Measurements from ENCODE around the gene EFHC2. TPM values are rescaled to one million over a fixed set of nuclear protein-coding genes. Genes with fewer than 3 reads are reported as not detected.
"Not testable (repeated sequence)": the region's sequence is repeated elsewhere in the genome, so short reads cannot be mapped to it uniquely, and the experiment has no call there.

EFHC2 gene
- total RNA-seq, 1 donor from 2014 or later: 0.10 TPM

DNA sequence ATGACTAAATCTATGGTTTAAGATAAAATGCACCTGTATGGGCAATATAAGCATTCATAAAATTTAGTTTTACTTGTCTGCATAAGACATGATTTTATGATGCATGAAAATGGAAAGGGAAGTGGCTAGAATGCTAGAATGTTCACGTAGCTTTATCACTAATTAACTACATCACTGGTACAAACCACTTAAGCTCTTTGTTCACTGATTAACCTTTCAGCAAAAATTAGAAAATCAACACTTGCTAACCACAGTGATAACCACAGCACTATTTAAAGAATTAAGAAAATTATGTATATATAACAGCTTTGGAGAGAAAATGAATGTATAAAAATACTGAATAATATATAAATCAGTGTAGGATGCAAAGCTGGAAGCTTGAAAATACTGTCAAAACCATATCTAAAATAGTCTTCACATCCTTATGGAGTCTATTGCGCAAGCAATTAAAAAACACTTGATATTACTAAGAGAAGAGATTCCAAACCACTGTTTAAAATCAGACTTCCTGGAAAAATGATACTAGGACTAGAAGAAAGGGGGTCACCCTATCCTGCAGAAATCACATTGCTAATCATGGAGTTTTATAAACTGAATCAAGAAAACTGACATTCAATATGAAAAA lies 51.9 kb downstream of the EFHC2 start:
- DNase-seq (ENCODE audit: low spot score) (no peak), ATAC-seq (no peak)

DNA sequence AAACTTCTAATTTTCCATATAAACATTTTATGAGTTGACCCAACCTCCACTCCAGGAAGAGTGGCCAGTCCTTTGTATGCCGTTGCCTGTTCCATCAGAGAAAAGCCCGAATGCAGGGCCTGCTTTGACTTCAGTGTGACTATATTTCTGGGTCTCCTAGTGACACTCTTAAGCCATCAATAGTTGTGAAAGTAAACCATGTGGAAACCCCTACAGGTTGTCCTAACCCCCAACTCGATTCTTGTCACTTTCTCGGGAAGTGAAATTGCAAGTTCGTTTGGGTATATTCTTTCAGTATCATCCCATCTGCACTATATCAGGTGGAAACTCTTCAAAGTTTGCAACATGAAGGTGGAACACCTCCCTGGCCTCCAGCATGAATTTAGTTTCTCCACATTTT lies 52.8 kb downstream of the EFHC2 start:
- no peak for ATAC-seq
- no peak for DNase-seq (ENCODE audit: low spot score)

DNA sequence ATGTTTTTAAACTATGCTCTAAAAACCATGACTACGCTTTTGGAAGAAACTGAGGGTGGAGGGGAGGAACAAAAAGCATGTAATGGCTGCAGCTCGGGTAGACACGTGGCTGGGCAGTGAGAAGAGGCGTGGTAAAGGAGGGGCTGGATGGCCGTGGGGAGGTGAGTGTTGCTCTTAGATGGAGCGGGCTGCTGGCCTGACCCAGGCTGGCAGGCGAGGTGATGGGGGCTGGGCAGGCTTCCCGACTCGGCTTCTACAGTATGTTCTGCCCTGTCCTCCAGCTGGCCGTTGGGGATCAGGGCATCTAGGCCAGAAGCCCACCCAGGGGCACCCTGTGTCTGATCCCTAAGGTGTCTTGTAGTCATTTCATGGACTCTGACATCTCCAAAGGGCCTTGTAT lies 60.7 kb downstream of the EFHC2 start:
- no peak for ATAC-seq

DNA sequence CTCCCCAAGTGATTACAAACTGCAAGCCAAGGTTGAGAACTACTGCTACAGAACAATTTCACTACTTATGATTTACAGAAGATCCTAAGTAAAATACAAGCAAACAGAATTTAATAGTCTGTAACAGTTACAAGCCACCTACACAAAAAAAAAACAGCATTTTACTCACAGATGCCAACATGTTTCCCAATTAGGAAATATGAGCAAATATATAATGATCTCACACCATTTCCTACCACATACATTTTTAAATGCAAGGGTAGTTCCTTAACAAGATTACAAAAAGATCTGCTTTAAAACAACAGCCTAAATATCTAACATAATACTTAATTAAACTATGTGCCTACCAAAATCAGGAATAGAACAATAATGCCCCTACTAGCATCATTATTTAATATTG lies 63.4 kb downstream of the EFHC2 start:
- no peak for DNase-seq (ENCODE audit: low spot score)
- no peak for ATAC-seq

More for the DNA sequence above, 60.7 kb downstream of the EFHC2 start:
- DNase-seq (ENCODE audit: low spot score): no peak

DNA sequence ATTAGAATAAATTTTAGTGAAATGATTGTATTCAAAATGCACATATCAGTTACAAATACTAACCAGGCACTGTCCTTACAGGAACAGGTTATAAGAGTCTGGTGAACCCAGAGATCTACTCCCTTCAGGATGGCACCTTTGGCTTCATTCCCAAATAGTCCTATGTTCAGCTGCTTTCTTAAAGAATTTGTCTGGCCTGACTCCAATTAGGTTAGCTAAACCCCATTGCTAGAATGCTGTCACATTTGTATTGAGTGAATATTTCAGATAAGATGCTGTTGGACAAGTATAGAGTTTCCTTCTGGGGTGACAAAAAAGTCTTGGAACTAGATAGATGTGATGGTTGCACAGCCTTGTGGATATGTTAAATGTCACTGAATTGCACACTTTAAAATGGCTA lies 69.4 kb downstream of the EFHC2 start:
- ATAC-seq (no peak), DNase-seq (ENCODE audit: low spot score) (no peak)

DNA sequence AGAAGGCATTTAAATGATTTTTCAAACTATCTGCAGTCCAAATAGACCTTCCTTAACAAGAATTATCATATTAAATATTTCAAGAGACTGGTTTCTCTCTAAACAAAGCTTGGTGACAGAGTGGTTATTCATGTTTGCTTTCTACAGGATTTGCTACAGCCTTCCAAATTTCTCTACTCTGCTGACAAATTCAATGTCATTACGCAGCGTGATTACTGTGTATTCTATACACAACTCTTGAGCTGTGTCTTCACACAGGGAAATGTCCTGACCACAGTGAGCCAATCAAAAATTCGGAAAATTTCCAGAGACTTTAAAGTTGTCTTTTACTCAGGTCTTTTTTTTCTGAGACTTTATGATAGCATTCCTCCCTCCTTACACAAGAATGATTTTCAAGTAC lies 75.6 kb downstream of the EFHC2 start:
- DNase-seq (ENCODE audit: low spot score): no peak
- ATAC-seq: no peak

DNA sequence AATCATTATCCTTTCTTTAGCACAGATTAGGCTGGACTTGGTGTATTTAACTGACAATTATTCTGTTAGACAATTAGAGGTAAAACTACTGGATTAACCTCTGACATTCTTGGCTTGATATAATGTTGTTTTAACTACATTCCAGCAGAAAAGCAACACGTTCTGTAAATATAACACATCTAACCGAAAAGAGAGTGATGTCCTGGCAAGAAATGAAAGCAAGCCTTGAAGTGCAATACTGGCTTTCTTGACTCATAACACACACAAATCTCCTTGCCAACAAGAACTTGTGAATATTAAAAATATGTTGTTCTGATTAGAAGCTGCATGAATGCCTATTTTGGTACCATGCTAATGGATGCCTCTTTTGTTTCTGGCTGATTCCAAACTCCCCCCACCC lies 76.4 kb downstream of the EFHC2 start:
- ATAC-seq (no peak), DNase-seq (ENCODE audit: low spot score) (no peak)

DNA sequence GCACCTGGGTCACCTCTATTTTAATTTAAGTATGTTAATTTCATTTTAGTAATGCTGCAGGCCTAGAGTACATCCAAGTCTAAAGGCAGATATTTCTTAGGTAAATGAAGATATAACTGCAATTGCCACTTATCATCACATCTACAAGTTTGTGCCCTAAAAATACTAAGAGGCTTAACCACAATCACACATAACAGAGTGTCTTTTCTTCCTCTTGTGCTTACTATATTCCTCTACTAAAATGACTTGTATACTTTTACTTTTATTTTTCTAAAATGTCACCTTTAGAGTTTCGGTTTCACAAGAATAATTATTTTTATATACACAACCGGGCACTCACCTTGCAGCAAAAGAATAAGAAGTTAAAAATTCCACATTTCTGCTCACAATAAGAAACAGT lies 77.9 kb downstream of the EFHC2 start:
- DNase-seq (ENCODE audit: low spot score) (no peak), ATAC-seq (no peak)

DNA sequence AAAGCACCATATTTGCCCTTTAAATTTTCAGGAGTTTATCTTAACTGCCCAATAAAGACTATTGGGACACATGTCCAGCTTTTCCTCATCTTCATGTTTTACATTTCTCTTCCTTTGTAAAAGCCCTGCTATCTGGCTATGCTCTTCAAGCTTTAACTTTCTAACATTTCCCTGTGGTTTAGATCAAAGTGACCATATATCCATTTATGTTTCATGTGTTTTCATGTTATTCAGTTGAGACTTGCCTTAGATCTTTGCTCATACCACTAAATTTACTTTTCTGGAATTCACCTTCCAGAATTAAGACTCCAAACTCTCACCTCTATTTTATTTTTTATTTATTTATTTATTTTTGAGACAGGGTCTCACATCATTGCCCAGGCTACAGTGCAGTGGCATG lies 78.5 kb downstream of the EFHC2 start:
- no peak for DNase-seq (ENCODE audit: low spot score)
- ATAC-seq: no peak

DNA sequence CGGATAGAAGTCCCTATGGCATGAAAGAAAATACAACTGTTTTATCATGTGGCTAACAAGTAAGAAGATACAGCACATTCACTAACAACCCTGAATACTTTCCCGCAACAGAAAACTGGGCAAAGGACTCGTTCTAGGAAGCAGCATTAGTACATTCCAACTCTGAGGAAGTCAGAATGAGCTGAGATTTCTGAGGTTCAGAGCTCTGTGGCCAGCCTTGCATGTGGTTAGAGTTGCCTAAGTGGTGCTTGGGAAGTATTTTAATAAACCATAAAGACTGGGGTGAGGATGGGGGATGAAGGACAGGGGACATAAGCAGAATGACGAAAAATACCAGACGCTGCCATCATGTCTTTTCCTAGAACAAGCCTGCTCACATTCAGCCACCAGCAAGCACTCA lies 82.2 kb downstream of the EFHC2 start:
- DNase-seq (ENCODE audit: low spot score): no peak

DNA sequence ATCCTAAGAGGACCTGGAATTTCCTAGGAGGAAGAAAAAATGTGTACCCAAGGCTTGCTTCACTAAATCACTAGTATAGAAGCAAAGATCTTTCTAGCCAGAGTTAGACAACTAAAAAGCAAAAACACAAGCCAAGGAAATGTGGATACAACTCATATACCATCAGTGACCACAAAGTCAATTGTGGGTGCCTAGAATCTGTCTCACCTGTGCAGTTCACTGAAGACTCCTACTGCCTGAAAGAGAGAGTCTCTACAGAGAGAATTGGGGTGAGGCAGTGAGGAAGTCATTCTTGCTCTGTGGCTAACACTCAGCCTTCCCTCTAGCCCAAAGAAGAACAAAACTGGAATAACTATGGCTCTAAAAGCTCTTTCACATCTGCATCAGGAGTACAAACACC lies 82.9 kb downstream of the EFHC2 start:
- ATAC-seq: no peak

More for the DNA sequence above, 82.2 kb downstream of the EFHC2 start:
- ATAC-seq: no peak

DNA sequence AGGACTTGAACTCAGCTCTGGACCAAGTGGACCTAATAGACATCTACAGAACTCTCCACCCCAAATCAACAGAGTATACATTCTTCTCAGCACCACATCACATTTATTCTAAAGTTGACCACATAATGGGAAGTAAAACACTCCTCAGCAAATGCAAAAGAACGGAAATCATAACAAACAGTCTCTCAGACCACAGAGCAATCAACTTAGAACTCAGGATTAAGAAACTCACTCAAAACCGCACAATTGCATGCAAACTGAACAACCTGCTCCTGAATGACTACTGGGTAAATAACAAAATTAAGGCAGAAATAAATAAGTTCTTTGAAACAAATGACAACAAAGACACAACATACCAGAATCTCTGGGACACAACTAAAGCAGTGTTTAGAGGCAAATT lies 87.7 kb downstream of the EFHC2 start:
- ATAC-seq; DNase-seq (ENCODE audit: low spot score): not testable (repeated sequence)

More for the DNA sequence above, 82.9 kb downstream of the EFHC2 start:
- no peak for DNase-seq (ENCODE audit: low spot score)

DNA sequence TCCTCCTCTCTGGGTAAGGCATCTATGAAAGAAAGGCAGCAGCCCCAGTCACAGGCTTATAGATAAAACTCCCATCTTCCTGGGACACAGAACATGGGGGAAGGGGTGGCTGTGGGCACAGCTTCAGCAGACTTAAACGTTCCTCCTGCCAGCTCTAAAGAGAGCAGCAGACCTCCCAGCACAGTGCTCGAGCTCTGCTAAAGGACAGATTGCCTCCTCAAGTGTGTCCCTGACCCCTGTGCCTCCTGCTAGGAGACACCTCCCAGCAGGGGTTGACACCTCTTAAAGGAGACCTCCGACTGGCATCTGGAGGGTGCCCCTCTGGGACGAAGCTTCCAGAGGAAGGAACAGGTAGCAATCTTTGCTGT lies 89.9 kb downstream of the EFHC2 start:
- DNase-seq (ENCODE audit: low spot score) (no peak), ATAC-seq (no peak)

DNA sequence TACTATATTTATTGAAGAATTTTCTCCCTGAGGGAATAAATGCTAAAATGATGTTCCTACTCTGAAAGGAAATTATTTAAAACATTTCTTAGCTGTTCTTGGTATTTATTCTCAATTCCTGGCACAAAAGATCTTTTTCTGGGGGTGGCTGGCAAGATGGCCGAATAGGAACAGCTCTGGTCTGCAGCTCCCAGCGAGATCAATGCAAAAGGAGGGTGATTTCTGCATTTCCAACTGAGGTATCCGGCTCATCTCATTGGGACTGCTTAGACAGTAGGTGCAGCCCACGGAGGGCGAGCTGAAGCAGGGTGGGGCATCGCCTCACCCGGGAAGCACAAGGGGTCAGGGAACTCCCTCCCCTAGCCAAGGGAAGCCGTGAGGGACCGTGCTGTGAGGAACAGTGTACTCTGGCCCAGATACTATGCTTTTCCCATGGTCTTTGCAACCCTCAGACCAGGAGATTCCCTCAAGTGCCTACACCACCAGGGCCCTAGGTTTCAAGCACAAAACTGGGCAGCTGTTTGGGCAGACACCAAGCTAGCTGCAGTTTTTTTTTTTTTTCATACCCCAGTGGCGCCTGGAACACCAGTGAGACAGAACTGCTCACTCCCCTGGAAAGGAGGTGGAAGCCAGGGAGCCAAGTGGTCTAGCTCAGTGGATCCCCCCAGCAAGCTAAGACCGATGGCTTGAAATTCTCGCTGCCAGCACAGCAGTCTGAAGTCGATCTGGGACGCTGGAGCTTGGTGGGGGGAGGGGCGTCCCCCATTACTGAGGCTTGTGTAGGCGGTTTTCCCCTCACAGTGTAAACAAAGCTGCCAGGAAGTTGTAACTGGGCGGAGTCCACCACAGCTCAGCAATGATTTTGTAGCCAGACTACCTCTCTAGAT lies 90.5 kb downstream of the EFHC2 start:
- peak; percentile 34 for ATAC-seq

DNA sequence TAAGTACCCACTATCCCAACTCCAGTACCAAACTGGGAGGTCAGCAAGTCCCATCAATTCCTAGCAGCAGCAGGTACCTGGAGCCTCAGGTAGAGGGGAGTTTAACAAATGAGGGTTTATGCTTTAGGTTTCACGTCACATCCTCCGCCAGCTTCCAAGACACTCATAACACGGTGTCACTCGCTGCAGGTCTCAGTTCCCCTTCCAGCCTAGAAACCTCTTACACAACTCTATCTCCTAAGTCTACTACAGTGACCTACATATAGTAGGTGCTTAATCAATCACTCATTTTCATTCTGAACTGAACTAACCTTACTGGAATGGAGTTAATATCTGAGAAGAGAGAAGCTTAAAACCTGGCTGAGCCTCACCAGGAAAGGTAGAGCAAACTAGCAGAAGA lies 96.0 kb downstream of the EFHC2 start:
- ATAC-seq: no peak
- no peak for DNase-seq (ENCODE audit: low spot score)

More for the DNA sequence above, 90.5 kb downstream of the EFHC2 start:
- DNase-seq (ENCODE audit: low spot score): peak; percentile 45

DNA sequence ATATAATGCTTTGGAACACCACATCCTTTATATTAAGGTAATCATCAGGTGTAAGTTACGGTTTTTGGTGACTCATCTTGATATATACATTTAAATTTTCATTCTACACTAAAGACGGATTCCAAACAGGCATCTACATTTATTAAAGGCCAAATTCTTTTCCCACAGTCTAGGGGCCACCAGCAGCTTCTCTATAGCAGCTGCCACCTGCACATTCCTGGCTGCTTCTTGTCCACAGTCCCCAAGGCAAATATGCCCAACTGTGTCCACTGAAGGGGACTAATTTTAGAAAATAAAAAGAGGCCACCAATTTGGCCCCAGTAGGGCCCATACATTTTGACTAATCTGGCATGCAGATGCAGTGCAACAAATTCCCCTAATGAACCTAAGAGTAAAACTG lies 96.6 kb downstream of the EFHC2 start:
- no peak for DNase-seq (ENCODE audit: low spot score)
- ATAC-seq: no peak

DNA sequence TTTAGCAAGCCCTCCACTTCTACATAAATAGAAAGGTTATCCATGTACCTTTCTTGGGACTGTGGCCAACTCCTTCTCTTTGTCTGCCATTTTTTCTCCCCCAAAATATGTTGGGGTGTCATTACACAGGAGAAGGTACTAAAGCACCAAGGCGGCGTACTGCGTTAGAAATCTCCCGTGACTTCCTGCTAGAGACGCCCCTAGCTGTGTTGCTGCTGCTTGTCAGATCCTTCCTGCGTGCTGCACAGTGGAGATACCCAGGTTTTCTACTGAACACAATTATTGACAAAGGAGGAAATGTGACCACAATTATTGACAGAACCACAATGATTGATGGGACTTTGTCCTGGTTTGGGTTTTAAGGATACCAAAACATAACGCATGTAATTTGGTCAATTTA lies 97.7 kb downstream of the EFHC2 start:
- ATAC-seq (no peak), DNase-seq (ENCODE audit: low spot score) (no peak)

DNA sequence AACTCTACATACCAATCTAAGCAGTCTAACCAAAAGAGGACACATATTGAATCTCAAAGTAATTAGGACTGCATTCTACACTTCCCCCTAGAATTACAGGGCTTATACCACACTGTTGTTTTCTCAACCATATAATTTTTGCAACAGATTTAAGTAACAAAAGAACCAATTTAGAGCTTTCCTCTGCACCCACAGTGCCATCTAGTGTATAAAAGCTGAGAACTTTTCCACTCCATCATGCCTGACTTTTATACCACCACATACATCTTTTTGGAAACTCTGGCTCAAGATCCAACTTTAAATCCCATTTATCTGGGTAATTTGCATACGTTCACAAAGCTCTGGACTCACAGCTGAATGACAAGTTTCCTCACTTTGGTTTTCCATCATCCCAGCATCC lies 99.5 kb downstream of the EFHC2 start:
- no peak for ATAC-seq
- DNase-seq (ENCODE audit: low spot score): no peak

DNA sequence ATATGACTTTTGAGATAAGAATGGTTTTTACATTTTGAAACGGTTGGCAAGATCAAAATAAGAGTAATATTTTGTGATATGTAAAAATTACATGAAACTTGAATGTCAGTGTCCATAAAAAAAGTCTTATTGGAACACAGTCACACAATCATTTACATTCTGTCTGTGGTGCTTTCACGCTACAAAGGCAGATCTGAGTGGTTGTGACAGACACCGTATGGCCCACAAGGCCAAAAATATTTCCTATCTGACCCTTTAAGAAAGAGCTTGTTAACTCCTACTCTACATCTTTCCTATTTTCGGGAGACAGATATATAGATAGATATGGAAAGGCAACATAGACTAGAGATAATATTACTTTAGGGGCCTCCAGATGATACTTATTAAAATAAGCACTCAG lies 101.9 kb downstream of the EFHC2 start:
- ATAC-seq: no peak
- DNase-seq (ENCODE audit: low spot score): no peak

DNA sequence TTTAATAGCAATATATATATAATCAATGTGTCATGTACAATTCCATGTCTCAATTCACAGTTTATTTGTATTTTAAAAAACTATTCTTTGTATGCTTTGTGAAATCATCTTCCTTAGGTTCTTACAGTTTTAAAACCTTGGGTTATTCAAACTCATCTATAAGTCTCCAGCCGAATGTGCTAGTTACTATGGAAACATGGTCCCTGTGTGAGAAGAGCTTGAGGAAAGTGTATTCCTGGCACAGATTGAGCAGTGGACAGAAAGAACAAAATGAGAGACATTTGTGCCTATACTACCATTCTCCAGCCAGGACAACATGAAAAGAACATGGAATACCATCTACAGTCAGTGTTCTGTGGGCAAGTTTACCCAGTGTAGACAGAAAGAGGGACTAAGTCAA lies 103.4 kb downstream of the EFHC2 start:
- DNase-seq (ENCODE audit: low spot score): no peak
- ATAC-seq: no peak

DNA sequence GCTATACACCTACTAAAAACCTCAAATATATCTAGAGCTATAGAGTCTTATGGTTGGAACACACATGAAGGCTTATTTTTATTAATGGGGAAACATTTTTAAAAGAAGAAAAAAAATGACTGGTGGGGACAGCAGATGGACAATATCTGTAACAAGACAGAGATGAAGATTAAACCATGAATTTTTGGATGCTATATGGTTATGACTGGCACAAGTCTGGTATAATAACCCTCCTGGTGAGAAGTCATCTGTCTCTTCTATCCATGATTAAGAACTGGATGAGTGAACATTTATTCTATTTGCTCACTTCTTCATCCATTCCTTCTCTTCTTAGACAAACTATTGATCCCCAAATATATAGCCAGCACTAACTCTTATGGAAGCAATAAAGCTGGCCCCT lies 104.4 kb downstream of the EFHC2 start:
- ATAC-seq (no peak), DNase-seq (ENCODE audit: low spot score) (no peak)

DNA sequence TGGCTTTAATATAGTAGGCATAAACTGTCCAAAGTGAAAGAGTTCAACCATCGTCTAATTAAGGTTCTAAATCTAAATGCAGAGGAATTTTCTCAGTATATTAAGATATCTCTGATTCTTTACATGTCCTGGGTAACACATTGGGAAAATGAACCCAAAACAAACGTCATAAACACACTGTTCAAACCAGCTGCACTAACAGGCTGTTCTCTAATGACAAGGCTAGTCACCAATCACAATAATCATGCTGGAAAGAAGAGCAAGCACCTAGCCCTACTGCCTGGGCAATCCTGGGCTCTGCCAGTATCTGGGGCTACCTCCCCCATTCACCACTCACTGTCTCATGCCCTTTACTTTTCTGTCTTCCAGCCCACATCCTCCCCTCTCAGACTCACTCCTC lies 107.9 kb downstream of the EFHC2 start:
- ATAC-seq (no peak), DNase-seq (ENCODE audit: low spot score) (no peak)

DNA sequence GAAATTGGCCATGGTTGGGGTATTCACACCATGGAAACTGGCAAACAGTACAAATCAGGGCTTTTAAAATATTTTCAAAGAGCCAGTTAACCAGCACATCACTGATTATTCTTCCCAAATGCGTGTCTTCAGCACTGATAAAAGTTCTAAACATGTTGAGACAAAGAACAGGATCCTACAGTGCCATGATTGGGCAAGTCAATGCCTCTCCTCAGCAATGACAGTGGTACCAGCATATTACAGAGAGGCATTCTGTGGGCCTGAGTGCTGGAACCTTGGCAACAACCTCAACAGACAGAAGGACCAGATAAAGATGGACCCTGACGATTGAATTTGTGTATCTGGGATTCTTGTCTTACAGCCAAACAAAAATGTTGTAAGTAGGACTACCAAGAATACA lies 108.9 kb downstream of the EFHC2 start:
- DNase-seq (ENCODE audit: low spot score): no peak
- no peak for ATAC-seq
